H1 (cell line): ENCODE data around the gene MXI1. TPM values are rescaled to one million over a fixed set of nuclear protein-coding genes. Genes with fewer than 3 reads are reported as not detected.

Experiments used
- CTCF ChIA-PET: fragments of 300-600 bp; sonication (Branson Sonifier 250); formaldehyde crosslinking; loops from one replicate; lab custom pipeline; 2021; ENCODE audit not compliant: partially characterized antibody; lab: Charles Lee
- POLR2A ChIA-PET: fragments of 300-600 bp; sonication (Branson Sonifier 250); formaldehyde crosslinking; loops from one replicate; lab custom pipeline; 2021; ENCODE audit warnings: inconsistent platforms; ENCODE audit not compliant: partially characterized antibody; lab: Charles Lee
- DNase-seq, 2 experiments: peaks; one replicate each; pipeline versions ENCODE4 v3.0.0 to v3.0.0-alpha.2; 2010 to 2022; ENCODE audit warnings: low spot score in 2 of 2, low read depth in 1 of 2, mixed read lengths in 1 of 2
- FAIRE-seq: peaks from 2 replicates; lab custom pipeline; 2011; peaks lifted over from hg19 to GRCh38; lab: Jason Lieb, UNC
- H2AFZ ChIP-seq: 2 replicates; pipeline ENCODE4 v1.8.1; 2012; ENCODE audit warnings: low read length, inconsistent platforms
- H2AK5ac ChIP-seq: 2 replicates; pipeline ENCODE4 v1.6.1; 2013; ENCODE audit warnings: low read depth, low read length
- H2BK120ac ChIP-seq: replicated peaks from 2 replicates; pipeline ENCODE3; 2013; ENCODE audit warnings: low read depth, low read length, inconsistent platforms
- H2BK12ac ChIP-seq: 2 replicates; pipeline ENCODE4 v1.6.1; 2013; ENCODE audit warnings: low read depth, low read length
- H2BK15ac ChIP-seq: 2 replicates; pipeline ENCODE4 v1.6.1; 2013; ENCODE audit warnings: low read length
- H2BK20ac ChIP-seq: 2 replicates; pipeline ENCODE4 v1.6.1; 2013; ENCODE audit warnings: low read length
- H2BK5ac ChIP-seq: 2 replicates; pipeline ENCODE4 v1.6.1; 2013; ENCODE audit warnings: low read depth, low read length
- H3K14ac ChIP-seq: 2 replicates; pipeline ENCODE4 v1.6.1; 2013; ENCODE audit warnings: inconsistent platforms; ENCODE audit not compliant: insufficient read length
- H3K18ac ChIP-seq: 2 replicates; pipeline ENCODE4 v1.6.1; 2013; ENCODE audit warnings: low read length; ENCODE audit errors: extremely low read depth
- H3K23ac ChIP-seq: 2 replicates; pipeline ENCODE4 v1.6.1; 2013; ENCODE audit warnings: inconsistent platforms; ENCODE audit not compliant: insufficient read length
- H3K23me2 ChIP-seq: 2 replicates; pipeline ENCODE4 v1.6.1; 2013; ENCODE audit warnings: low read depth, low read length
- H3K27ac ChIP-seq: 2 replicates; pipeline ENCODE4 v1.6.1; 2011; ENCODE audit warnings: low read depth, low read length, inconsistent platforms
- H3K27me3 ChIP-seq, 4 experiments: replicated peaks in 1 of 4; 1 replicate in 1 of 4; 2 replicates in 3 of 4; pipeline versions ENCODE4 v1.6.1 to v1.8.1; 2011 to 2013; ENCODE audit warnings: low read length in 3 of 4, mild to moderate bottlenecking in 3 of 4, inconsistent platforms in 2 of 4, mixed read lengths in 2 of 4, moderate library complexity in 1 of 4; ENCODE audit not compliant: control insufficient read depth in 3 of 4, insufficient read depth in 3 of 4; ENCODE audit errors: extremely low read depth in 1 of 4
- H3K36me3 ChIP-seq, 4 experiments: 2 replicates each; pipeline versions ENCODE4 v1.6.1 to v1.8.1; 2011 to 2013; ENCODE audit warnings: mild to moderate bottlenecking in 4 of 4, low read length in 3 of 4, moderate library complexity in 2 of 4, control low read depth in 1 of 4, inconsistent platforms in 1 of 4; ENCODE audit not compliant: insufficient read depth in 4 of 4, control insufficient read depth in 2 of 4
- H3K4ac ChIP-seq: replicated peaks from 2 replicates; pipeline ENCODE3; 2013; ENCODE audit warnings: low read length, low read depth, mixed read lengths, inconsistent platforms; ENCODE audit not compliant: insufficient read length
- H3K4me1 ChIP-seq, 4 experiments: replicated peaks in 1 of 4; 1 replicate in 1 of 4; 2 replicates in 3 of 4; pipeline versions ENCODE4 v1.6.1 to v1.8.1; 2011 to 2013; ENCODE audit warnings: low read length in 3 of 4, inconsistent platforms in 2 of 4, mixed read lengths in 1 of 4; ENCODE audit not compliant: insufficient read depth in 4 of 4, control insufficient read depth in 3 of 4
- H3K4me2 ChIP-seq, 2 experiments: 2 replicates each; pipeline versions ENCODE4 v1.6.1 to v1.8.1; 2011 to 2013; ENCODE audit warnings: low read depth in 2 of 2, low read length in 2 of 2, control low read depth in 1 of 2, inconsistent platforms in 1 of 2, mild to moderate bottlenecking in 1 of 2; ENCODE audit not compliant: insufficient read depth in 1 of 2
- H3K4me3 ChIP-seq, 4 experiments: fragments of 200-600, 300-600 bp in 1 of 4; sonication (generic), shearing (Covaris generic), sonication (Bioruptor Twin) in 1 of 4; 2 replicates each; pipeline versions ENCODE4 v1.5.1 to v1.8.1; 2011 to 2016; ENCODE audit warnings: low read length in 4 of 4, low read depth in 3 of 4, control low read depth in 2 of 4, inconsistent platforms in 2 of 4, mild to moderate bottlenecking in 2 of 4, mixed read lengths in 1 of 4, moderate library complexity in 1 of 4; ENCODE audit not compliant: insufficient read depth in 2 of 4; ENCODE audit errors: extremely low read depth in 1 of 4
- H3K56ac ChIP-seq: replicated peaks from 2 replicates; pipeline ENCODE3; 2013; ENCODE audit warnings: low read depth, mild to moderate bottlenecking, mixed read lengths, low read length, inconsistent platforms; ENCODE audit not compliant: insufficient read length
- H3K79me1 ChIP-seq: 2 replicates; pipeline ENCODE4 v1.6.1; 2013; ENCODE audit warnings: low read depth, low read length, control low read depth
- H3K79me2 ChIP-seq, 2 experiments: 2 replicates each; pipeline versions ENCODE4 v1.6.1 to v1.8.1; 2012 to 2013; ENCODE audit warnings: low read length in 2 of 2, mild to moderate bottlenecking in 2 of 2, inconsistent platforms in 1 of 2; ENCODE audit not compliant: insufficient read depth in 2 of 2, control insufficient read depth in 1 of 2
- H3K9ac ChIP-seq, 4 experiments: replicated peaks in 1 of 4; 1 replicate in 1 of 4; 2 replicates in 3 of 4; pipeline versions ENCODE4 v1.6.1 to v1.8.1; 2011 to 2013; ENCODE audit warnings: low read depth in 3 of 4, low read length in 3 of 4, control low read depth in 2 of 4, mild to moderate bottlenecking in 2 of 4, moderate library complexity in 2 of 4, inconsistent platforms in 1 of 4; ENCODE audit errors: extremely low read depth in 1 of 4
- H3K9me3 ChIP-seq, 2 experiments: 2 replicates each; pipeline versions ENCODE4 v1.6.1 to v1.8.1; 2012 to 2013; ENCODE audit warnings: mild to moderate bottlenecking in 2 of 2, moderate library complexity in 2 of 2, control low read depth in 1 of 2, inconsistent platforms in 1 of 2, low read depth in 1 of 2, low read length in 1 of 2, mixed read lengths in 1 of 2; ENCODE audit not compliant: insufficient read depth in 2 of 2
- H4K20me1 ChIP-seq, 2 experiments: replicated peaks in 1 of 2; 2 replicates each; pipeline versions ENCODE3 to v1.8.1; 2011 to 2013; ENCODE audit warnings: inconsistent platforms in 2 of 2, low read length in 2 of 2, mild to moderate bottlenecking in 1 of 2; ENCODE audit not compliant: insufficient read depth in 2 of 2, control insufficient read depth in 1 of 2
- H4K5ac ChIP-seq: 2 replicates; pipeline ENCODE4 v1.6.1; 2013; ENCODE audit warnings: low read length, low read depth, mixed read lengths, inconsistent platforms; ENCODE audit not compliant: insufficient read length
- H4K8ac ChIP-seq: 2 replicates; pipeline ENCODE4 v1.8.0; 2013; ENCODE audit warnings: mild to moderate bottlenecking, moderate library complexity, low read length, inconsistent platforms; ENCODE audit not compliant: insufficient read depth; ENCODE audit errors: extremely low read depth
- H4K91ac ChIP-seq: replicated peaks from 2 replicates; pipeline ENCODE3; 2013; ENCODE audit warnings: low read length, mixed read lengths, inconsistent platforms; ENCODE audit not compliant: insufficient read length
- ATF3 ChIP-seq: IDR thresholded peaks from 2 replicates; pipeline ENCODE4 v1.6.1; 2011; ENCODE audit warnings: low read depth, mild to moderate bottlenecking, low read length; ENCODE audit not compliant: insufficient read depth
- BCL11A ChIP-seq, 2 experiments: IDR thresholded peaks; one replicate each; pipeline ENCODE4 v1.6.1; 2011; ENCODE audit warnings: low read depth in 2 of 2, low read length in 2 of 2, mild to moderate bottlenecking in 2 of 2
- CTBP2 ChIP-seq: IDR thresholded peaks from 2 replicates; pipeline ENCODE4 v1.7.0; 2011; ENCODE audit warnings: borderline replicate concordance, mild to moderate bottlenecking, moderate library complexity, mixed read lengths, low read length; ENCODE audit not compliant: insufficient read depth, insufficient read length
- JUND ChIP-seq: IDR thresholded peaks from 2 replicates; pipeline ENCODE4 v1.6.1; 2011; ENCODE audit warnings: mild to moderate bottlenecking, improper control_type of control experiment, low read length
- MAFK ChIP-seq: IDR thresholded peaks from 2 replicates; pipeline ENCODE4 v1.6.1; 2012; ENCODE audit warnings: low read depth, mild to moderate bottlenecking, improper control_type of control experiment, low read length
- RAD21 ChIP-seq, 2 experiments: IDR thresholded peaks in 1 of 2; conservative IDR thresholded peaks in 1 of 2; 2 replicates each; pipeline ENCODE4 v1.6.1; 2011; ENCODE audit warnings: low read depth in 2 of 2, low read length in 2 of 2, improper control_type of control experiment in 1 of 2, inconsistent platforms in 1 of 2, mild to moderate bottlenecking in 1 of 2, moderate library complexity in 1 of 2
- TAF7 ChIP-seq: optimal IDR thresholded peaks from 2 replicates; pipeline ENCODE3; 2011; ENCODE audit warnings: low read depth, mild to moderate bottlenecking, inconsistent platforms, low read length, moderate library complexity, borderline replicate concordance
- whole genome bisulfite sequencing, 2 experiments: shearing (Covaris generic) in 1 of 2; methylation state at CpG; one replicate each; pipeline versions ENCODE4 v1.1.6 to v1.1.7; 2013 to 2015; ENCODE audit warnings: low lambda C conversion rate in 2 of 2, mixed read lengths in 2 of 2, inconsistent platforms in 1 of 2, low coverage in 1 of 2, missing lambda C conversion rate in 1 of 2; ENCODE audit not compliant: insufficient replicate concordance in 2 of 2, insufficient coverage in 1 of 2, insufficient read length in 1 of 2; ENCODE audit errors: extremely low coverage in 1 of 2, missing lambda C conversion rate in 1 of 2; 5-methylcytosine and 5-hydroxymethylcytosine counted together
- polyA plus RNA-seq, 7 experiments: library from polyadenylated mRNA; depleted of rRNA in 3 of 7; stranded (reverse) in 5 of 7; unstranded in 2 of 7; fragments of >200 nt in 5 of 7; fragments of 200-250 nt in 2 of 7; gene quantifications; 1 replicate in 5 of 7; 2 replicates in 1 of 7; 4 replicates in 1 of 7; pipeline versions ENCODE4 v1.2.1 to v1.2.3, GENCODE V29; 2011 to 2013; ENCODE audit warnings: missing spikeins in 2 of 7, mixed read lengths in 2 of 7
- total RNA-seq: library from RNA; stranded (reverse); fragmentation: NEBNext Ultra II Directional; extraction: Animal tissue kit (Norgen Biotek cat#: 25700); gene quantifications from 2 replicates; pipeline ENCODE4 v1.2.1, GENCODE V29; 2021

MXI1 gene
- total and polyA plus RNA-seq, 2 of the 8 experiments (the other 6 are each of a cell fraction or from before 2014, with no cell fraction given) = 5.7 to 8.8 TPM

GRCh38 chr10:110273474-110273873 lies 66.1 kb downstream of the MXI1 start:
- H2BK120ac ChIP-seq = no peak overlapping the region
- H2BK15ac ChIP-seq = no peak overlapping the region
- no peak overlapping the region for H4K91ac ChIP-seq
- no peak overlapping the region for H4K5ac ChIP-seq
- no peak overlapping the region for H3K4me3 ChIP-seq
- no peak overlapping the region for H3K4me2 ChIP-seq
- no peak overlapping the region for H3K14ac ChIP-seq
- H3K36me3 ChIP-seq = no peaks in the 10 kb centered on the region
- no peaks in the 10 kb centered on the region for H3K9me3 ChIP-seq
- H3K79me1 ChIP-seq = no peaks in the 10 kb centered on the region
- WGBS, 2 experiments = 86% methylated on average over 4 of the region's 4 CpGs; no CpG with 5 or more reads in 1 of the 2 experiments
- H3K56ac ChIP-seq = no peak overlapping the region
- DNase-seq (no peak), FAIRE-seq (no peak)
- ChIA-PET POLR2A (no interaction called here), CTCF (interaction anchor here (0.5 to 2.6 kb wide), 8 partner anchors 9 to 312 kb away, joined by 3 to 10 read pairs (median 3); no protein-coding TSS in a partner anchor)
- H2AFZ ChIP-seq = no peak overlapping the region
- no peak for TF ChIP-seq ATF3
- no peak for TF ChIP-seq BCL11A (IDR thresholded peaks at IDR 0.05; ENCODE audit: low read depth in 2 of 2, low read length in 2 of 2)
- no peak for TF ChIP-seq CTBP2
- no peak for TF ChIP-seq RAD21 (IDR thresholded peaks at IDR 0.05 in 1 of 2, conservative IDR thresholded peaks at IDR 0.05 in 1 of 2; ENCODE audit: low read depth in 2 of 2, low read length in 2 of 2)
- no peak for TF ChIP-seq TAF7
- no peak for TF ChIP-seq JUND
- TF ChIP-seq MAFK = no peak
- H2BK5ac ChIP-seq = no peak overlapping the region
- H3K23ac ChIP-seq = no peak overlapping the region
- no peaks in the 10 kb centered on the region for H3K4me1 ChIP-seq
- peaks cover 0 to 1% of the 10 kb centered on the region in 2 experiments for H4K20me1 ChIP-seq
- no peaks in the 10 kb centered on the region for H3K79me2 ChIP-seq
- no peak overlapping the region for H2BK12ac ChIP-seq
- no peak overlapping the region for H3K27ac ChIP-seq
- no peak overlapping the region for H3K18ac ChIP-seq
- no peak overlapping the region for H4K8ac ChIP-seq
- H3K9ac ChIP-seq = no peak overlapping the region
- no peaks in the 10 kb centered on the region for H3K23me2 ChIP-seq
- no peak overlapping the region for H3K4ac ChIP-seq
- H2AK5ac ChIP-seq = no peak overlapping the region
- no peaks in the 10 kb centered on the region for H3K27me3 ChIP-seq
- no peak overlapping the region for H2BK20ac ChIP-seq
